GM23338 (cell line): ENCODE results near the gene SP8. TPM values are rescaled to one million over a fixed set of nuclear protein-coding genes. Genes with fewer than 3 reads are reported as not detected.

Experiments used
- ATAC-seq: fragments of 200-7000 bp; cut with Tn5 transposase; 3 replicates; pipeline ENCODE4 v1.9.1; 2020
- DNase-seq: peaks from one replicate; pipeline ENCODE4 v3.0.0-alpha.2; 2015; ENCODE audit warnings: low spot score
- H2AFZ ChIP-seq: fragments of 200-600 bp; sonication (generic); 2 replicates; pipeline ENCODE4 v1.8.0; 2016; ENCODE audit warnings: antibody characterized with exemption, mild to moderate bottlenecking, moderate library complexity
- H3F3A ChIP-seq: fragments of 200-600 bp; sonication (generic); replicated peaks from 2 replicates; pipeline ENCODE4 v1.8.0; 2017; ENCODE audit warnings: antibody characterized with exemption, mixed run types, low read depth
- H3K27ac ChIP-seq: fragments of 200-600 bp; sonication (generic); 2 replicates; pipeline ENCODE4 v1.6.1; 2016; ENCODE audit warnings: low read depth
- H3K27me3 ChIP-seq: fragments of 200-600 bp; sonication (generic); 2 replicates; pipeline ENCODE4 v1.8.0; 2016; ENCODE audit warnings: mild to moderate bottlenecking, mixed run types, moderate library complexity; ENCODE audit not compliant: insufficient read depth
- H3K36me3 ChIP-seq: fragments of 200-600 bp; sonication (generic); 2 replicates; pipeline ENCODE4 v1.8.0; 2016; ENCODE audit warnings: mild to moderate bottlenecking; ENCODE audit not compliant: insufficient read depth
- H3K4me1 ChIP-seq: fragments of 200-600 bp; sonication (generic); 2 replicates; pipeline ENCODE4 v1.8.0; 2016; ENCODE audit warnings: mild to moderate bottlenecking, moderate library complexity; ENCODE audit not compliant: insufficient read depth
- H3K4me2 ChIP-seq: fragments of 200-600 bp; sonication (generic); 2 replicates; pipeline ENCODE4 v1.7.1; 2017; ENCODE audit warnings: mixed run types
- H3K4me3 ChIP-seq: fragments of 200-600 bp; sonication (generic); 2 replicates; pipeline ENCODE4 v1.6.1; 2016; ENCODE audit warnings: mixed run types
- H3K79me2 ChIP-seq: fragments of 200-600 bp; sonication (generic); replicated peaks from 2 replicates; pipeline ENCODE4 v1.8.0; 2017; ENCODE audit warnings: mild to moderate bottlenecking; ENCODE audit not compliant: insufficient read depth
- H3K9me2 ChIP-seq: fragments of 200-600 bp; sonication (generic); 2 replicates; pipeline ENCODE4 v1.8.0; 2017; ENCODE audit not compliant: insufficient read depth
- H4K20me1 ChIP-seq: fragments of 200-600 bp; sonication (generic); replicated peaks from 2 replicates; pipeline ENCODE4 v1.8.0; 2017; ENCODE audit warnings: mild to moderate bottlenecking; ENCODE audit not compliant: insufficient read depth
- H3K27ac Mint-ChIP-seq: 2 replicates; pipeline ENCODE4 v1.8.0; 2020; ENCODE audit warnings: inconsistent platforms, mild to moderate bottlenecking, moderate library complexity, mixed read lengths
- H3K27me3 Mint-ChIP-seq: 3 replicates; pipeline ENCODE4 v1.8.0; 2022; ENCODE audit warnings: low read depth, mild to moderate bottlenecking, moderate library complexity, mixed read lengths, inconsistent platforms; ENCODE audit not compliant: insufficient read depth, poor library complexity
- H3K36me3 Mint-ChIP-seq: 3 replicates; pipeline ENCODE4 v1.8.0; 2021; ENCODE audit warnings: low read depth, mild to moderate bottlenecking, inconsistent platforms, moderate library complexity, mixed read lengths
- H3K4me1 Mint-ChIP-seq: 3 replicates; pipeline ENCODE4 v1.8.0; 2020; ENCODE audit warnings: mild to moderate bottlenecking, inconsistent platforms, mixed read lengths
- H3K4me3 Mint-ChIP-seq: 3 replicates; pipeline ENCODE4 v1.8.0; 2021; ENCODE audit warnings: moderate library complexity, mild to moderate bottlenecking, inconsistent platforms, mixed read lengths
- H3K9me3 Mint-ChIP-seq: 3 replicates; pipeline ENCODE4 v1.8.0; 2020; ENCODE audit warnings: moderate library complexity, mild to moderate bottlenecking, inconsistent platforms, mixed read lengths
- CREB1 ChIP-seq: fragments of 250-450 bp; sonication (Bioruptor Pico); IDR thresholded peaks from 2 replicates; pipeline ENCODE4 v1.5.0; 2020; ENCODE audit warnings: low read depth, mild to moderate bottlenecking, moderate library complexity
- ETS1 ChIP-seq: IDR thresholded peaks from 2 replicates; pipeline ENCODE4 v1.6.1; 2016; ENCODE audit warnings: antibody characterized with exemption
- EZH2 ChIP-seq: fragments of 200-600 bp; sonication (generic); IDR thresholded peaks from one replicate; pipeline ENCODE4 v1.8.0; 2017; ENCODE audit warnings: antibody characterized with exemption, mild to moderate bottlenecking, low read depth; ENCODE audit not compliant: unreplicated experiment
- EZH2phosphoT487 ChIP-seq: fragments of 200-600 bp; sonication (generic); IDR thresholded peaks from one replicate; pipeline ENCODE4 v1.8.1; 2018; ENCODE audit warnings: antibody characterized with exemption; ENCODE audit not compliant: unreplicated experiment
- JUNB ChIP-seq: IDR thresholded peaks from one replicate; pipeline ENCODE4 v1.6.1; 2016; ENCODE audit warnings: antibody characterized with exemption; ENCODE audit not compliant: unreplicated experiment
- NANOG ChIP-seq: IDR thresholded peaks from 2 replicates; pipeline ENCODE4 v1.6.1; 2016; ENCODE audit warnings: antibody characterized with exemption, borderline replicate concordance
- ZNF331 ChIP-seq: fragments of 250-450 bp; sonication (Bioruptor Pico); IDR thresholded peaks from 2 replicates; pipeline ENCODE4 v1.5.0; 2020; ENCODE audit warnings: low read depth, mild to moderate bottlenecking, moderate library complexity
- polyA plus RNA-seq: library from polyadenylated mRNA; unstranded; fragments of >200 nt; fragmentation: Nextera tagmentation; extraction: Ambion mirVana; gene quantifications from 2 replicates; pipeline ENCODE4 v1.2.1, GENCODE V29; 2016
- total RNA-seq: library from RNA; depleted of rRNA; stranded (reverse); fragments of >200 nt; shearing (Covaris generic); gene quantifications from 2 replicates; pipeline ENCODE4 v1.2.3, GENCODE V29; 2014
- TF ChIP-seq, protein P1 (sequence below): IDR thresholded peaks from one replicate; pipeline ENCODE4 v1.6.1; 2018; ENCODE audit warnings: antibody characterized with exemption; ENCODE audit not compliant: unreplicated experiment

Gene SP8
- total and polyA plus RNA-seq, 2 experiments from 2014 or later = 3.7 to 6.7 TPM

GRCh38 chr7:20798694-20799121, 12.0 kb upstream of the SP8 start (continued):
- TF ChIP-seq, protein P1, sequence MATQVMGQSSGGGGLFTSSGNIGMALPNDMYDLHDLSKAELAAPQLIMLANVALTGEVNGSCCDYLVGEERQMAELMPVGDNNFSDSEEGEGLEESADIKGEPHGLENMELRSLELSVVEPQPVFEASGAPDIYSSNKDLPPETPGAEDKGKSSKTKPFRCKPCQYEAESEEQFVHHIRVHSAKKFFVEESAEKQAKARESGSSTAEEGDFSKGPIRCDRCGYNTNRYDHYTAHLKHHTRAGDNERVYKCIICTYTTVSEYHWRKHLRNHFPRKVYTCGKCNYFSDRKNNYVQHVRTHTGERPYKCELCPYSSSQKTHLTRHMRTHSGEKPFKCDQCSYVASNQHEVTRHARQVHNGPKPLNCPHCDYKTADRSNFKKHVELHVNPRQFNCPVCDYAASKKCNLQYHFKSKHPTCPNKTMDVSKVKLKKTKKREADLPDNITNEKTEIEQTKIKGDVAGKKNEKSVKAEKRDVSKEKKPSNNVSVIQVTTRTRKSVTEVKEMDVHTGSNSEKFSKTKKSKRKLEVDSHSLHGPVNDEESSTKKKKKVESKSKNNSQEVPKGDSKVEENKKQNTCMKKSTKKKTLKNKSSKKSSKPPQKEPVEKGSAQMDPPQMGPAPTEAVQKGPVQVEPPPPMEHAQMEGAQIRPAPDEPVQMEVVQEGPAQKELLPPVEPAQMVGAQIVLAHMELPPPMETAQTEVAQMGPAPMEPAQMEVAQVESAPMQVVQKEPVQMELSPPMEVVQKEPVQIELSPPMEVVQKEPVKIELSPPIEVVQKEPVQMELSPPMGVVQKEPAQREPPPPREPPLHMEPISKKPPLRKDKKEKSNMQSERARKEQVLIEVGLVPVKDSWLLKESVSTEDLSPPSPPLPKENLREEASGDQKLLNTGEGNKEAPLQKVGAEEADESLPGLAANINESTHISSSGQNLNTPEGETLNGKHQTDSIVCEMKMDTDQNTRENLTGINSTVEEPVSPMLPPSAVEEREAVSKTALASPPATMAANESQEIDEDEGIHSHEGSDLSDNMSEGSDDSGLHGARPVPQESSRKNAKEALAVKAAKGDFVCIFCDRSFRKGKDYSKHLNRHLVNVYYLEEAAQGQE = no peak
- TF ChIP-seq EZH2 (no peak), ETS1 (no peak), EZH2phosphoT487 (no peak), NANOG (peak; percentile 67; the same call in 1 of the 2 replicates), JUNB (no peak)

DNA sequence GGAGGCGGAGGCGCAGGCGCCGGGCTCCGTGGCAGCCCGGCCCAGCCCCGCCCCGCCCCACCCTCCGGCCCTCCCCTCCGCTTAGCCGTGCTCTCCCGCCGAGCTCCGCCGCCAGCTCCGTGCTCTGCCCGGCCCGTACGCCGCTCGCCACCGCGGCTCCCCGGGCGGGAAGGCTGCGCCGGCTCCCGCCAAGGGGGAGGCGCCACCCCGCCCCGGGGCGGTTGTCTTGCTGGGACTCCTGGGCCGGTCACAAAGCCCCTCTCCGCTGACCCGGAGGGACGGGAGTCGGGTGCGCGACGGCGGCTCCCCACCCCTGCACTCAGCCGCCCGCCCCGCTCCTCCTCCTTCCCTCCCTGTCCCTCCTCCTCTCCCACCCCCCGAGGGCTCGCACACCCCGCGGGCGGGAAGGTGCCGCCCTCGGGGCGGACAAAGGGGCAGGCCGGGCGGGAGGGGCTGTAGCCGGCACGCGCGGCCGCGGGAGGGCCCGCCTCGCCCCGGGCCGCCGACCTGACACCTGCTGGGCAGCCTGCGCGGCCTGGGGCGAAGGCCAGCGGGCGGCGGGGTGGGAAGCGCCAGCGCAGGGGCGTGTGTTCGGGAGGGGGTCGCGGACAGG, 11.5 kb upstream of the SP8 start:
- Histone ChIP-seq H3K36me3 (no peaks in the 10 kb centered on the region), H3F3A (peaks cover 10% of the 10 kb centered on the region; the same call in 1 of the 2 replicates), H2AFZ (no peak overlapping the region), H3K4me1 (peaks cover 59% of the 10 kb centered on the region), H3K79me2 (no peaks in the 10 kb centered on the region), H3K9me2 (no peaks in the 10 kb centered on the region), H3K27ac (no peak overlapping the region), H3K4me2 (peak overlapping the region; percentile 39), H3K4me3 (peak overlapping the region; percentile 55), H4K20me1 (no peaks in the 10 kb centered on the region), H3K27me3 (peaks cover 33% of the 10 kb centered on the region)
- peak overlapping the region; percentile 73; the same call in 2 of the 3 replicates for H3K4me3 Mint-ChIP-seq
- ATAC-seq = peak; percentile 40
- no peaks in the 10 kb centered on the region; the same call in 2 of the 3 replicates for H3K36me3 Mint-ChIP-seq
- H3K4me1 Mint-ChIP-seq = peaks cover 52% of the 10 kb centered on the region
- H3K27ac Mint-ChIP-seq = no peak overlapping the region
- DNase-seq = peak; percentile 70
- H3K9me3 Mint-ChIP-seq = no peaks in the 10 kb centered on the region
- H3K27me3 Mint-ChIP-seq = peaks cover 44% of the 10 kb centered on the region
- no peak for TF ChIP-seq NANOG
- no peak for TF ChIP-seq ZNF331 (CRISPR knock-in tag)
- TF ChIP-seq EZH2 = no peak
- TF ChIP-seq, protein P1 = no peak
- TF ChIP-seq ETS1 = no peak
- TF ChIP-seq CREB1 (CRISPR knock-in tag) = no peak
